ENCODE results near the gene PSMC6.

PSMC6 gene

GRCh38 chr14:52683985-52684520 is 22.9 kb upstream of the PSMC6 start:
- in situ Hi-C loops (cut with MboI; ENCODE audit: low sequenced_read_pairs, unreplicated experiment), result no loop called here
- TF ChIP-seq CTCF (IDR thresholded peaks at IDR 0.05; ENCODE audit: borderline replicate concordance, control extremely low read depth, extremely low read depth, insufficient read depth, missing control alignments), result no peak
- no peak for DNase-seq (ENCODE audit: low spot score)

- no peak for TF ChIP-seq CTCF (IDR thresholded peaks at IDR 0.05; ENCODE audit: borderline replicate concordance, control extremely low read depth, extremely low read depth, insufficient read depth, missing control alignments)
- in situ Hi-C loops (cut with MboI; ENCODE audit: low sequenced_read_pairs, unreplicated experiment), result no loop called here
- no peak for DNase-seq (ENCODE audit: low spot score)
Measured at GRCh38 chr14:52686176-52686575, 20.8 kb upstream of the PSMC6 start.

GRCh38 chr14:52690983-52691760 is 15.8 kb upstream of the PSMC6 start:
- no peak for TF ChIP-seq CTCF (IDR thresholded peaks at IDR 0.05; ENCODE audit: borderline replicate concordance, control extremely low read depth, extremely low read depth, insufficient read depth, missing control alignments)
- in situ Hi-C loops (cut with MboI; ENCODE audit: low sequenced_read_pairs, unreplicated experiment), result no loop called here
- DNase-seq (ENCODE audit: low spot score), result no peak

- DNase-seq (ENCODE audit: low spot score), result no peak
- in situ Hi-C loops (cut with MboI; ENCODE audit: low sequenced_read_pairs, unreplicated experiment), result no loop called here
- TF ChIP-seq CTCF (IDR thresholded peaks at IDR 0.05; ENCODE audit: borderline replicate concordance, control extremely low read depth, extremely low read depth, insufficient read depth, missing control alignments), result no peak
Measured at GRCh38 chr14:52692248-52692962, 14.6 kb upstream of the PSMC6 start.

- DNase-seq (ENCODE audit: low spot score), result no peak
- in situ Hi-C loops (cut with MboI; ENCODE audit: low sequenced_read_pairs, unreplicated experiment), result no loop called here
- no peak for TF ChIP-seq CTCF (IDR thresholded peaks at IDR 0.05; ENCODE audit: borderline replicate concordance, control extremely low read depth, extremely low read depth, insufficient read depth, missing control alignments)
Measured at GRCh38 chr14:52693036-52693435, 14.0 kb upstream of the PSMC6 start.

- DNase-seq (ENCODE audit: low spot score), result no peak
- in situ Hi-C loops (cut with MboI; ENCODE audit: low sequenced_read_pairs, unreplicated experiment), result no loop called here
- no peak for TF ChIP-seq CTCF (IDR thresholded peaks at IDR 0.05; ENCODE audit: borderline replicate concordance, control extremely low read depth, extremely low read depth, insufficient read depth, missing control alignments)
Measured at GRCh38 chr14:52693532-52693931, 13.5 kb upstream of the PSMC6 start.

Data from GM13976 (cell line).